ENCODE measurements around the gene LRSAM1.

GRCh38 chr9:127506117-127506813, 55.0 kb downstream of the LRSAM1 start:
- no peak for TF ChIP-seq POLR2A (IDR thresholded peaks at IDR 0.05; ENCODE audit: low read depth, low read length)
- TF ChIP-seq POLR2AphosphoS5 (IDR thresholded peaks at IDR 0.05; ENCODE audit: low read depth, low read length) = no peak
- no peak for TF ChIP-seq SPI1 (IDR thresholded peaks at IDR 0.05; ENCODE audit: low read depth, low read length)
- TF ChIP-seq POU2F2 (IDR thresholded peaks at IDR 0.05; ENCODE audit: low read depth, low read length) = no peak
- no peak for TF ChIP-seq TAF1 (IDR thresholded peaks at IDR 0.05; ENCODE audit: low read depth, low read length)
- TF ChIP-seq PAX5 (IDR thresholded peaks at IDR 0.05; ENCODE audit: insufficient read depth, low read length, severe bottlenecking) = no peak

All from GM12891 (cell line).